CD4-positive, alpha-beta T cell (primary cell): Measurements from ENCODE around the gene ARHGAP26. TPM values are rescaled to one million over a fixed set of nuclear protein-coding genes. Genes with fewer than 3 reads are reported as not detected.

Source experiments
- ATAC-seq: fragments of 200-7000 bp; cut with Tn5 transposase; one replicate; pipeline ENCODE4 v1.10.0; 2022; ENCODE audit warnings: mild to moderate bottlenecking; ENCODE audit not compliant: poor library complexity
- CTCF ChIA-PET: fragments of 350-600 bp; sonication (Branson Sonifier 250); formaldehyde crosslinking; loops from one replicate; lab custom pipeline; 2021; ENCODE audit warnings: antibody characterized with exemption, inconsistent platforms; lab: Charles Lee
- POLR2A ChIA-PET: fragments of 350-600 bp; sonication (Branson Sonifier 250); formaldehyde crosslinking; loops from one replicate; lab custom pipeline; 2021; ENCODE audit warnings: antibody characterized with exemption, inconsistent platforms; lab: Charles Lee
- DNase-seq, 14 experiments: peaks; one replicate each; pipeline ENCODE4 v3.0.0-alpha.2; 2013 to 2020; ENCODE audit warnings: mixed read lengths in 2 of 14
- H3K27ac ChIP-seq, 2 donors: one replicate each; pipeline versions ENCODE4 v1.5.1 to v1.7.0; 2013; ENCODE audit warnings: low read length in 2 of 2, low read depth in 1 of 2, mild to moderate bottlenecking in 1 of 2
- H3K27me3 ChIP-seq, 2 experiments: 1 replicate in 1 of 2; 2 replicates in 1 of 2; pipeline versions ENCODE4 v1.6.1 to v1.7.0; 2013; ENCODE audit warnings: low read length in 2 of 2, control low read depth in 1 of 2, mild to moderate bottlenecking in 1 of 2, moderate library complexity in 1 of 2; ENCODE audit not compliant: insufficient read depth in 2 of 2, control insufficient read depth in 1 of 2
- H3K36me3 ChIP-seq: one replicate; pipeline ENCODE4 v1.6.1; 2013; ENCODE audit warnings: low read length, control low read depth; ENCODE audit not compliant: insufficient read depth
- H3K4me1 ChIP-seq: one replicate; pipeline ENCODE4 v1.6.1; 2013; ENCODE audit warnings: low read length, control low read depth; ENCODE audit not compliant: insufficient read depth
- H3K4me3 ChIP-seq: one replicate; pipeline ENCODE4 v1.5.1; 2013; ENCODE audit warnings: mild to moderate bottlenecking, low read length, moderate library complexity
- H3K9me3 ChIP-seq, 2 experiments: 1 replicate in 1 of 2; 2 replicates in 1 of 2; pipeline versions ENCODE4 v1.6.1 to v1.7.0; 2013; ENCODE audit warnings: low read length in 2 of 2, mild to moderate bottlenecking in 2 of 2, control low read depth in 1 of 2, moderate library complexity in 1 of 2; ENCODE audit not compliant: control insufficient read depth in 1 of 2, insufficient read depth in 1 of 2
- H3K27ac Mint-ChIP-seq: one replicate; pipeline ENCODE4 v1.8.0; 2020; ENCODE audit warnings: mixed read lengths
- H3K27me3 Mint-ChIP-seq: one replicate; pipeline ENCODE4 v1.8.0; 2021; ENCODE audit warnings: mixed read lengths
- H3K36me3 Mint-ChIP-seq: one replicate; pipeline ENCODE4 v1.8.0; 2021; ENCODE audit warnings: low read depth, mixed read lengths
- H3K4me1 Mint-ChIP-seq: one replicate; pipeline ENCODE4 v1.8.0; 2021; ENCODE audit warnings: low read depth, mixed read lengths
- H3K4me3 Mint-ChIP-seq: one replicate; pipeline ENCODE4 v1.8.0; 2020; ENCODE audit warnings: mild to moderate bottlenecking, mixed read lengths
- H3K9me3 Mint-ChIP-seq: one replicate; pipeline ENCODE4 v1.8.0; 2020; ENCODE audit warnings: mixed read lengths
- intact Hi-C, 2 experiments: fragments of 100-400 bp; cut with DNase I in 1 of 2; cut with micrococcal nuclease in 1 of 2; formaldehyde crosslinking; loops; one replicate each; pipeline versions ENCODE4 v1.15.1 to v1.9.0; 2023 to 2025; cut with DNase I, micrococcal nuclease
- total RNA-seq, 174 experiments: library from RNA in 2 of 174; stranded (reverse) in 2 of 174; gene quantifications; one replicate each; pipeline ENCODE4 v1.2.3 and lab custom pipeline; 2021 to 2026
- TF ChIP-seq, protein P1 (sequence below): fragments of 200-600 bp; IDR thresholded peaks from one replicate; pipeline ENCODE4 v1.8.0; 2022; ENCODE audit warnings: antibody characterized with exemption, mild to moderate bottlenecking

The ARHGAP26 gene
- total RNA-seq, 2 experiments from 2014 or later = 24.9 to 27.3 TPM

DNA sequence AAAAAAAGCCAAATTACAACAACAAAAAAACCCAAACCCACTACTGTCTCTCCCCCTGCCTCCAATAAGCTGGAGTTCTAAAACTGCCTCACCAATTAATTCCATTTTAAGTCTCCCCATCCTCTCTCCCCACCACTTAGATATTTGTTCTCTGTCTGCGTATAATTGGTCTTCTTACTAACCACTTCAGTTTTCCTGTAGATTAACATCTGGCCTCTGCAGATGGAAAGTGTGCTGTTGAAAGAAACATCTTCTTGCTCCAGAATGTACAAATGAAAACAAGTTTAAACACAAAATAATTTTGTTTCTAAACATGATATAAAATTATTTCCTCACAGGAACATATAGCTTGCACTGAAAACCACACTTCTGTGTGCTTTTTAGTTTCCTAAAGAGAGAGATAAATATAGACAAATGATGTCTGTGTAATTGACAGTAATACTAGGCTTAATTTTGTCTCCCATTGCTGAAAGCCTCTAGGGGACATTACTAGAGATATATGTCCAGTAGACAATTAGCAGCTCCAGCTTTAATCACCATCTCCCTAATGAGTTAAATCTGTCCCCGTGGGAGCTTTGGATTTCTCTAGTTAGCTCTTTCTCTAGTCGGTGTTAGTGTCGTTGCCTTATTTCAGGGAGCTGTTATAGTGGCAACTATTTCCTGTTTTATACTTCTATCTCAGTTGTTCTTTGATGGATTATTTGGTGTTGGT, 164.0 kb downstream of the ARHGAP26 start:
- H3K4me3 ChIP-seq = no peak overlapping the region
- no peak for DNase-seq
- no peaks in the 10 kb centered on the region for H3K4me1 ChIP-seq
- no peak overlapping the region for H3K27ac Mint-ChIP-seq
- ChIA-PET CTCF (no interaction called here), POLR2A (no interaction called here)
- no peaks in the 10 kb centered on the region for H3K27me3 ChIP-seq
- ATAC-seq = no peak
- H3K27ac ChIP-seq = no peak overlapping the region
- H3K27me3 Mint-ChIP-seq = no peaks in the 10 kb centered on the region
- TF ChIP-seq, protein P1, sequence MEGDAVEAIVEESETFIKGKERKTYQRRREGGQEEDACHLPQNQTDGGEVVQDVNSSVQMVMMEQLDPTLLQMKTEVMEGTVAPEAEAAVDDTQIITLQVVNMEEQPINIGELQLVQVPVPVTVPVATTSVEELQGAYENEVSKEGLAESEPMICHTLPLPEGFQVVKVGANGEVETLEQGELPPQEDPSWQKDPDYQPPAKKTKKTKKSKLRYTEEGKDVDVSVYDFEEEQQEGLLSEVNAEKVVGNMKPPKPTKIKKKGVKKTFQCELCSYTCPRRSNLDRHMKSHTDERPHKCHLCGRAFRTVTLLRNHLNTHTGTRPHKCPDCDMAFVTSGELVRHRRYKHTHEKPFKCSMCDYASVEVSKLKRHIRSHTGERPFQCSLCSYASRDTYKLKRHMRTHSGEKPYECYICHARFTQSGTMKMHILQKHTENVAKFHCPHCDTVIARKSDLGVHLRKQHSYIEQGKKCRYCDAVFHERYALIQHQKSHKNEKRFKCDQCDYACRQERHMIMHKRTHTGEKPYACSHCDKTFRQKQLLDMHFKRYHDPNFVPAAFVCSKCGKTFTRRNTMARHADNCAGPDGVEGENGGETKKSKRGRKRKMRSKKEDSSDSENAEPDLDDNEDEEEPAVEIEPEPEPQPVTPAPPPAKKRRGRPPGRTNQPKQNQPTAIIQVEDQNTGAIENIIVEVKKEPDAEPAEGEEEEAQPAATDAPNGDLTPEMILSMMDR = no peak
- peaks cover 10% of the 10 kb centered on the region for H3K4me1 Mint-ChIP-seq
- H3K4me3 Mint-ChIP-seq = no peak overlapping the region
- H3K36me3 ChIP-seq = peaks cover 8% of the 10 kb centered on the region
- intact Hi-C loops = no loop called here
- no peaks in the 10 kb centered on the region for H3K9me3 ChIP-seq
- H3K36me3 Mint-ChIP-seq = peaks cover 43% of the 10 kb centered on the region
- H3K9me3 Mint-ChIP-seq = no peaks in the 10 kb centered on the region

DNA sequence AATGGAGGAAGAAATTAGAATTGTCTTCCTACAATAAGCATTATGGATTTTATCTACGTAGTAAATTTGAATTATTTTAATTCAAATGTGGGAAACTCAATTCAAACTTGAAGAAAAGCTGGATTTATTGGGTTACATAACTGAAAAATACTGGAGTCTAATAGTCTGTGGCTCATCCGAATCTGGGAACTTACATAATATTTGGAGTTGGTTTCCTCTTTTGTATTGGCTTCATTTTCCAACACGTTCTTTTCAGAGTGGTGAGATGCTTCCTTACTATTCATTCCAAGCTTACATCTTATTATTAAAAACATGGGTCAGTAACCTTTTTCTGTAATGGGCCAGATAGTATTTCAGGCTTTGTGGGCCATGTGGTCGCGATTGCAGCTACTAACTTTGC, 164.8 kb downstream of the ARHGAP26 start:
- no peaks in the 10 kb centered on the region for H3K9me3 ChIP-seq
- H3K36me3 ChIP-seq = peaks cover 8% of the 10 kb centered on the region
- Mint-ChIP-seq H3K27ac (no peak overlapping the region), H3K4me1 (peaks cover 10% of the 10 kb centered on the region), H3K9me3 (no peaks in the 10 kb centered on the region), H3K27me3 (no peaks in the 10 kb centered on the region), H3K4me3 (no peak overlapping the region), H3K36me3 (peaks cover 47% of the 10 kb centered on the region)
- DNase-seq (no peak), ATAC-seq (no peak)
- no peaks in the 10 kb centered on the region for H3K27me3 ChIP-seq
- intact Hi-C loops = no loop called here
- POLR2A ChIA-PET = no interaction called here
- TF ChIP-seq, protein P1 = no peak
- H3K4me3 ChIP-seq = no peak overlapping the region
- H3K27ac ChIP-seq = no peak overlapping the region
- no peaks in the 10 kb centered on the region for H3K4me1 ChIP-seq
- CTCF ChIA-PET = no interaction called here

DNA sequence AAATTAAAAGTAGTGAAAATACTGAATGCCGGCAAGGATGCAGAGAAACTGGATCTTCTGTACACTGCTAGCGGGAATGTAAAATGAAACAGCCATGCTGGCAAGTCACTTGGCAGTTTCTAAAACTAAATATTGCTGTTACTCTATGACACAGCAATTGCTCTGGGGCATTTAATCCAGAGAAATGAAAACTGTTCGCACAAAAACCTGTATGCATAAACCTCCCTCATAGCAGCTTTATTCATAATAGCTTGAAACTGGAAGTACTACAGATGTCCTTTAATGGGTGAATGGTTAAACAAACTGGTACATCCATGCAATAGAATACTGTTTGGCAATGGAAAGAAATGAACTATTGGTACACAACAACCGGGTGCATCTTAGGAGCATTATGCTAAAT, 167.2 kb downstream of the ARHGAP26 start:
- intact Hi-C loops = no loop called here
- Histone ChIP-seq H3K27ac (no peak overlapping the region), H3K36me3 (peaks cover 3% of the 10 kb centered on the region), H3K4me1 (no peaks in the 10 kb centered on the region), H3K27me3 (no peaks in the 10 kb centered on the region), H3K9me3 (no peaks in the 10 kb centered on the region), H3K4me3 (no peak overlapping the region)
- Mint-ChIP-seq H3K27me3 (no peaks in the 10 kb centered on the region), H3K4me1 (peaks cover 14% of the 10 kb centered on the region), H3K27ac (no peak overlapping the region), H3K4me3 (no peak overlapping the region), H3K9me3 (no peaks in the 10 kb centered on the region), H3K36me3 (peaks cover 31% of the 10 kb centered on the region)
- CTCF ChIA-PET = no interaction called here
- POLR2A ChIA-PET = no interaction called here
- TF ChIP-seq, protein P1 = no peak
- DNase-seq = no peak
- ATAC-seq = no peak
